Dendritic cell treated with granulocyte-macrophage colony-stimulating factor and Interleukin-4, amounts not matched to agents 40 ng/mL and 50 ng/mL, for 4 days (primary cell): ENCODE data around the gene LDLRAD3.

Experiments used
- H3K27ac Mint-ChIP-seq: one replicate; pipeline ENCODE4 v1.8.0; 2022; ENCODE audit warnings: mild to moderate bottlenecking, mixed read lengths
- H3K27me3 Mint-ChIP-seq: one replicate; pipeline ENCODE4 v1.8.0; 2022; ENCODE audit warnings: mild to moderate bottlenecking, mixed read lengths
- H3K36me3 Mint-ChIP-seq: one replicate; pipeline ENCODE4 v1.8.0; 2022; ENCODE audit warnings: low read depth, mixed read lengths
- H3K4me1 Mint-ChIP-seq: one replicate; pipeline ENCODE4 v1.8.0; 2022; ENCODE audit warnings: low read depth, mixed read lengths
- H3K4me3 Mint-ChIP-seq: one replicate; pipeline ENCODE4 v1.8.0; 2022; ENCODE audit warnings: mild to moderate bottlenecking, moderate library complexity, mixed read lengths
- H3K9me3 Mint-ChIP-seq: one replicate; pipeline ENCODE4 v1.8.0; 2022; ENCODE audit warnings: mixed read lengths
- intact Hi-C: fragments of 100-400 bp; cut with micrococcal nuclease; formaldehyde crosslinking; loops from one replicate; pipeline ENCODE4 v1.15.0; 2022

Gene LDLRAD3

GRCh38 chr11:36073411-36074203 is 129.7 kb downstream of the LDLRAD3 start:
- Mint-ChIP-seq H3K9me3 (no peaks in the 10 kb centered on the region), H3K27ac (no peak overlapping the region), H3K36me3 (no peaks in the 10 kb centered on the region), H3K4me3 (no peak overlapping the region), H3K27me3 (no peaks in the 10 kb centered on the region), H3K4me1 (peaks cover 7% of the 10 kb centered on the region)
- intact Hi-C loops, result no loop called here

- no peak overlapping the region for H3K27ac Mint-ChIP-seq
- no peak overlapping the region for H3K4me3 Mint-ChIP-seq
- no peaks in the 10 kb centered on the region for H3K9me3 Mint-ChIP-seq
- no peaks in the 10 kb centered on the region for H3K36me3 Mint-ChIP-seq
- intact Hi-C loops, result no loop called here
- no peaks in the 10 kb centered on the region for H3K27me3 Mint-ChIP-seq
- peaks cover 6% of the 10 kb centered on the region for H3K4me1 Mint-ChIP-seq
These were observed 131.1 kb downstream of the LDLRAD3 start for GRCh38 chr11:36074941-36075431.

GRCh38 chr11:36077368-36077767 is 133.5 kb downstream of the LDLRAD3 start:
- H3K36me3 Mint-ChIP-seq, result peaks cover 1% of the 10 kb centered on the region
- no peaks in the 10 kb centered on the region for H3K9me3 Mint-ChIP-seq
- no peak overlapping the region for H3K4me3 Mint-ChIP-seq
- H3K27ac Mint-ChIP-seq, result no peak overlapping the region
- no peaks in the 10 kb centered on the region for H3K27me3 Mint-ChIP-seq
- intact Hi-C loops, result no loop called here
- no peaks in the 10 kb centered on the region for H3K4me1 Mint-ChIP-seq

GRCh38 chr11:36077886-36078685 is 134.2 kb downstream of the LDLRAD3 start:
- intact Hi-C loops, result no loop called here
- Mint-ChIP-seq H3K4me3 (no peak overlapping the region), H3K36me3 (peaks cover 8% of the 10 kb centered on the region), H3K27ac (no peak overlapping the region), H3K4me1 (no peaks in the 10 kb centered on the region), H3K27me3 (no peaks in the 10 kb centered on the region), H3K9me3 (no peaks in the 10 kb centered on the region)

DNA sequence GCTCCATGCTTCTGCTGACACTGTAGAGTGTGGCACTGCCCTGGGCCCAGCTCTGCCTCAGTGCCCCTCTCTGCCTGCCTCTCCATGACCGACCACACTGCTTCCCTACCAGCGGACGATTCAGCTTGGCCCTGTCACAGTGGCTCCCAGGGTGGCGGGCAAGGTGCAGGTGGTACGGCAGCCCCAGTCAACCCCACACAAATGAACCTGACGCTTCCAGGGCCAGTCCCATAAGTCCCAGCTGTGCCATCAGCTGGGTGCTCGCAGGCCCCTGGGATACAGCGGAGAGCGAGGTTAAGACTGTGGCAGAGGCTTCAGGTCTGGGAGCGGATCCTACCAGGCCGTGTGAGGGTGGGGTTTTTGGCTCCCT is 134.8 kb downstream of the LDLRAD3 start:
- Mint-ChIP-seq H3K27me3 (no peaks in the 10 kb centered on the region), H3K4me3 (no peak overlapping the region), H3K36me3 (peaks cover 8% of the 10 kb centered on the region), H3K27ac (no peak overlapping the region), H3K4me1 (no peaks in the 10 kb centered on the region), H3K9me3 (no peaks in the 10 kb centered on the region)
- intact Hi-C loops, result no loop called here

GRCh38 chr11:36079878-36080675 is 136.2 kb downstream of the LDLRAD3 start:
- no peak overlapping the region for H3K4me3 Mint-ChIP-seq
- no peaks in the 10 kb centered on the region for H3K27me3 Mint-ChIP-seq
- H3K9me3 Mint-ChIP-seq, result no peaks in the 10 kb centered on the region
- peaks cover 8% of the 10 kb centered on the region for H3K36me3 Mint-ChIP-seq
- no peak overlapping the region for H3K27ac Mint-ChIP-seq
- intact Hi-C loops, result no loop called here
- H3K4me1 Mint-ChIP-seq, result no peaks in the 10 kb centered on the region

DNA sequence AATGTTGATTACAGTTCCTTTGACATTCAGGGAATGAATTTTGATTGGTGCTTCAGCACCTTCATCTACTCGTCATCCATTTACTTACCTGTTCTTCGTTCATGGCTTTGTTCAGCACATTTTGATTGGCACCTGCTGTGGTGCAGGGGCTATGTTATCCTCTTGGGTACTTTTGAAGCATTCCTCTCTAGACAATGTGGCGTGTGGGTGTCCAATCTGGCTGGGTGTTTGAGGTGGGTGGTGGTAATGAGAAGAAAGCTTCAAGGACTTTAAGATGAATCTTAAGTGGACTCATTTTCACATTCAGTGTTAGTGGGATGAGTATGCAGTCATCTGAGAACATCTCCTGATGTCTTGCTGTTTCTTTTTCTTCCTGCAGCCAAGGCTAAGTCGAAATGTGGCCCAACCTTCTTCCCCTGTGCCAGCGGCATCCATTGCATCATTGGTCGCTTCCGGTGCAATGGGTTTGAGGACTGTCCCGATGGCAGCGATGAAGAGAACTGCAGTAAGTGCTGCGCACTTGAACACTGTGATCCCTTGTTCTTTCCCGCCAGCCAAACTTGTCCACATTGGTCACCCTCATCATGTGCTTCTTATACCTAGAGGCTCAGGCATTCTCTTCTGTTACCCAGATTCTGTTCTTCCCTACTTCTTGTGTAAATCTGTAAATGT is 137.5 kb downstream of the LDLRAD3 start:
- Mint-ChIP-seq H3K27me3 (no peaks in the 10 kb centered on the region), H3K4me1 (no peaks in the 10 kb centered on the region), H3K36me3 (peaks cover 8% of the 10 kb centered on the region), H3K9me3 (no peaks in the 10 kb centered on the region), H3K4me3 (no peak overlapping the region), H3K27ac (no peak overlapping the region)
- intact Hi-C loops, result no loop called here

- Mint-ChIP-seq H3K27me3 (peaks cover 3% of the 10 kb centered on the region), H3K9me3 (no peaks in the 10 kb centered on the region), H3K4me1 (peaks cover 14% of the 10 kb centered on the region), H3K36me3 (peaks cover 8% of the 10 kb centered on the region), H3K4me3 (no peak overlapping the region), H3K27ac (no peak overlapping the region)
- intact Hi-C loops, result no loop called here
These were observed 142.5 kb downstream of the LDLRAD3 start for GRCh38 chr11:36086366-36086765.

DNA sequence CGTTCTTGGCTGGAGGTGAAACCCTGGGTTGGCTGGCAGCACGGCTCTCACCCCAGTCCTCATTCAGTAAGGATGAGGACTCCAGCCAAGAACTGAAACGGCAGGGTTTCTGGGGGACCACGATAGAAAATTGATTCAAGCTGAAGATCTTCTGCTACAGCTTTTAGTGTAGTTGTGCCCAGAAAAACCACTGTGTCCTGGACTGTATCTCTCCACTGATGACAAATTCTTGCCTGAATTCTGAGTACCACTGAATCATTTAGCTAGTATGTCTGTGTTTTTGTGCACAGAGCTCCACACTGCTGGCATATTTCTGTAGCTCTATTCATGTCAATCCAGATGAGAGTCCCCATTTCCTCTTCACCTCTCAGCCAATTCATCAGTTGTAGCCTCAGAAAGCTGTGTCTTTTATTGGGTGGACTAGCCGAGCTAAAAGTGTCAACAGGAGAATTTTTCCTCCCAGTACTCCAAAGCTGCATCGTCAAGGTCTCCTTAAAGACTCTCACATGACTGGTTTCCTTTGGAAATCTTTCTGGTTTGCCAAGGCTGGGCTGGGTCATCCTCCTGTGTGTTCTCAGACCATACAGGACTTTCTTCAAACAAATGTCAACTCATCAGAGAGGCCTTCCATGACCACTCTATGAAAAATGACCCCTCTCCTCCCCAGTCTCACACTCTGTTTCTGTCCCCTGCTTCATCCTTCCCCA is 144.6 kb downstream of the LDLRAD3 start:
- Mint-ChIP-seq H3K4me3 (no peak overlapping the region), H3K36me3 (no peaks in the 10 kb centered on the region), H3K9me3 (peaks cover 2% of the 10 kb centered on the region), H3K27ac (no peak overlapping the region), H3K27me3 (peaks cover 4% of the 10 kb centered on the region), H3K4me1 (peaks cover 19% of the 10 kb centered on the region)
- intact Hi-C loops, result no loop called here

DNA sequence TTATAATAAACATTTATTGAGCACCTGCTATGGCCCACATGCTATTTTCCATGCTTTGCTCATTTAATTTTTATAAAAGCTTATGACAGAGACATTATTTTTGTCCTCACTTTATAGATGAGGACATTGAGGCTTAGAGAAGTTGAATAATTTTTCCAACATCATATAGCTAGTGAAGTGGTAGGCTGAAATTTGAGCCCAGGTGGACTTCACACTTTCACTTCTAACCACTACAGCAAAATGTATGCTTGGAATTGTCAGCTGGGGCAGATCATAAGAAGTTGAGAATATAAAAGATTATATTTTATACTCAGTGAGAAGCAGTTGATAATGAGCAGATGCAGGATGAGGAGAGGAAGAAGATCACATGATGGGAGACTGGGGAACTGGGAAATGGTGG is 146.1 kb downstream of the LDLRAD3 start:
- Mint-ChIP-seq H3K4me3 (no peak overlapping the region), H3K4me1 (peaks cover 19% of the 10 kb centered on the region), H3K9me3 (peaks cover 8% of the 10 kb centered on the region), H3K27me3 (peaks cover 4% of the 10 kb centered on the region), H3K27ac (no peak overlapping the region), H3K36me3 (no peaks in the 10 kb centered on the region)
- intact Hi-C loops, result no loop called here

- intact Hi-C loops, result no loop called here
- H3K27ac Mint-ChIP-seq, result no peak overlapping the region
- peaks cover 4% of the 10 kb centered on the region for H3K27me3 Mint-ChIP-seq
- H3K4me1 Mint-ChIP-seq, result peaks cover 19% of the 10 kb centered on the region
- peaks cover 8% of the 10 kb centered on the region for H3K9me3 Mint-ChIP-seq
- H3K4me3 Mint-ChIP-seq, result no peak overlapping the region
- no peaks in the 10 kb centered on the region for H3K36me3 Mint-ChIP-seq
These were observed 146.7 kb downstream of the LDLRAD3 start for GRCh38 chr11:36090356-36091109.

DNA sequence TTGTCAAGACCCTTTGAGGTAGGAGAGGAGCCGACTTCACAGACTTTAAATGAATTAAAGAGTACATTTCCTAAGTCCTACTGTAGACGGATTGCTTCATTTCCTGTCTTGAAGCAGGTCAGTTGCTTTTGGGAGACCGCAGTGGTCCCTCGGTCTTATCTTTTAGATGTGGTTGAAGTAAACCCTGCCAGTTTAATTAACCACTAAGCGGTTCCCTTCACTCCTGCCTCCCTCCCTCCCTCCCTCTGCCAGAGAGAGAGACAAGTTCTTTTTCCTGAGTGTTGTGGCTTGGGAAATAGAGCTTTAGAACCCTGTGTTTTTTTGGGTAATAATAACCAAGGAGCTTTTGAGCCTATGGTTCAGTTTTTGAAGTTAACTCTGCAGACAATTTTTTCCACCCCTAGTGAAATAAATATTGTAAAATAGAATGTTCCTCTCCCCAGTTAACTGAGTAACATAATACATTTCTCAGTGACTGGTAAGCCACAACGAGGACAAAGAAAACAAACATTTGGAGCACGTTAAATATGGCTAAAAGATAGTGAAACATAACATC is 147.5 kb downstream of the LDLRAD3 start:
- Mint-ChIP-seq H3K36me3 (no peaks in the 10 kb centered on the region), H3K4me3 (no peak overlapping the region), H3K27ac (no peak overlapping the region), H3K27me3 (peaks cover 4% of the 10 kb centered on the region), H3K4me1 (peaks cover 19% of the 10 kb centered on the region), H3K9me3 (peaks cover 8% of the 10 kb centered on the region)
- intact Hi-C loops, result no loop called here
